OCI-M1 (cell line): ENCODE results near the gene TAMALIN.
"Not testable (repeated sequence)": the region's sequence is repeated elsewhere in the genome, so short reads cannot be mapped to it uniquely, and the experiment has no call there.

Source experiments
- DNase-seq: peaks from one replicate; lab custom pipeline; 2025; lab: John Stamatoyannopoulos, UW

Gene TAMALIN

GRCh38 chr12:52006726-52007157 is at the start of gene TAMALIN:
Gene TAMALIN (plus strand): TSS chr12:52006946. CDS start chr12:52007020, 74 bp downstream.
- no peak for DNase-seq

- no peak for DNase-seq
Observed at GRCh38 chr12:51958542-51958941, 48.2 kb upstream of the TAMALIN start.

DNA sequence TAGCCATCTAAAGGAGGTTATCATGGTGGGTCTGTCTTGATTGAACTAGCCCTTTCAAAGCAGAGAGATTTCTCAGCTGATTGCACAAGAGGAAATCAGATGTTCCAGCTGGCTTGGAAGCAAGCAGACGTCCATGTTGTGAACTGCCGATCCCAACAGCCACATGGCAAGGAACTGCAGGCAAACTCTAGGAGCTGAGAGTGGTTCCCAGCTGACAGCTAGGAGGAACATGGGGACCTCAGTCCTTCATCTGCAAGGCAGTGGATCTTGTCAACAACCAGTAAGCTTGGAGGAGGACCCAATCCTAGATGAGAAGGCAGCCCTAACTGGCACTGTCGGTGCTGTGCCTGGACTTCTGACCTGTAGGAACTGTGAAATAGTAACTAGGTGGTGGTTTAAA is 47.5 kb upstream of the TAMALIN start:
- DNase-seq: no peak

- DNase-seq: no peak
Observed at GRCh38 chr12:51959921-51960320, 46.8 kb upstream of the TAMALIN start.

- DNase-seq: no peak
Observed at GRCh38 chr12:51960488-51960887, 46.3 kb upstream of the TAMALIN start.

DNA sequence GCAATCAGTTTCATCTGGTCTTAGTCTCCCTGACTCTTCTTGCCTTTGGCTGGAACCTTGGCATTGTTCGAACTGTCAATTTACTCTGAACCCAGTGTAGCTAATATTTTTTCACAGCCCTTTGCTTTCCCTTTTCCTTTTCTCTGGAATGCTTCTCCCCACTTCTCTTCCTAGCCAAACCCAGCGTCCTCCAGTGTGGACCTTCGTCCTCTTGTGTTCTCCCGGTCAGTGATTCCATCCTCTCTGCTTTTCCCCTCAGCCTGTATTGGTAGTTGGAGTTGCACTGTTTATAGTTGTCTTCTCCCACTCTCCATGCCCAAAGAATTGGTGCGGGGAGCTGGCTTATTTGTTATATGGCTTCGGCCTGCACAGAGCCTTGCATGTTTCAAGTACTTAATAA is 45.9 kb upstream of the TAMALIN start:
- no peak for DNase-seq

DNA sequence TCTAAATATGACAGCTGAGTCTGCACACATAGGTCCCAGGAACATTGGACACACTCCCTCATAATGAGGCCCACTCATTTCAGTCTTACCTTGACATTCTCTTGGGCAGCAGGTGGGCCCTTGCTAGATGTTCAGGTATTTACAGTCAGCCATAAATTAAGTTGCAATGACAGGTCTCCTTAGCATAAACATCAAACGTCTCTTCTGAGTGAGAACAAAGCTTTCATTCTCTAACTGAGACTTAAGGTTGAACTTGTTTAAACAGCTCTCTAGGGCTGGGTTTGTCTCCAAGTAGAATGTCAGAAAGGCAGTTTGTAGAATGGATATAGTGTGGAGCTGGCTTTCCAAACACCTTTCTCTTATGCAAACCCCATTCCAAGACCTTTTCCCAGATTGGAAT is 44.9 kb upstream of the TAMALIN start:
- no peak for DNase-seq

DNA sequence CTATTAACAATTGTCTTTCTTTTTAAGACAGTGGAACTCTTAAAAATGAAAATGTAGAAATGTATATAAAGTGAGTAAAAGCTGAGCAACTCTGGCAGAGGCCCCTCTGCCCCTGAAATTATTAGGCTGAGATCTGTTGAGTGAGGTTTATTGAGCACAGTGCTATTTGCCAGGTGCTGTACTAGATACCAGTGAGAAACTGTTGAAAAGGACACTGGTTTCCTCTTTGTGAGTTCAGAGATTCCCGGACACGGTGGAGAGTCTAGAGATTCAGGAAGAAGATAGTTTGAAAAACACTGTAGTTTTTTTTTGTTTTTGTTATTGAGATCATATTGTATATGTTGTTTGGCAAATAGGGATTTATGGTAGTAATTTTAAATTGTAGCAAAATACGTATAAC is 44.0 kb upstream of the TAMALIN start:
- DNase-seq: peak; percentile 30

- DNase-seq: no peak
Observed at GRCh38 chr12:51963477-51963876, 43.3 kb upstream of the TAMALIN start.

- DNase-seq: no peak
Observed at GRCh38 chr12:51969643-51970042, 37.1 kb upstream of the TAMALIN start.

- DNase-seq: peak; percentile 28
Observed at GRCh38 chr12:51970904-51971646, 35.7 kb upstream of the TAMALIN start.

- DNase-seq: no peak
Observed at GRCh38 chr12:51971679-51972421, 34.9 kb upstream of the TAMALIN start.

DNA sequence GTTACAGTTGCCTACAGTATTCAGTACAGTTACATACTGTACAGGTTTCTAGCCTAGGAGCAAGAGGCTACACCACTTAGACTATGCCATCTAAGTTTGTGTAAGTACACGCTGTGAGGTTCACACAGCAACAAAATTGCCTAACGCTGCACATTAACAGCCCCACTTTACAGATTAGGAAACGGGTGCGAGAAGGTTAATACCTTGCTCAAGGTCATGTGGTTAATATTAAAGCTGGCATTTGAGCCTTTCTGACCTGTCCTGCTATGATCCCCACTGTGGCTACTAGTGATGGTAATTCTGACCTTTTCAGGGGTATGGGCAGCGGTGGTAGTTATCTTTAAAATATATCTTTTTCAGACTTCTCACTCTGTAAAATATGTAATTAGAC is 34.3 kb upstream of the TAMALIN start:
- peak; percentile 60 for DNase-seq

DNA sequence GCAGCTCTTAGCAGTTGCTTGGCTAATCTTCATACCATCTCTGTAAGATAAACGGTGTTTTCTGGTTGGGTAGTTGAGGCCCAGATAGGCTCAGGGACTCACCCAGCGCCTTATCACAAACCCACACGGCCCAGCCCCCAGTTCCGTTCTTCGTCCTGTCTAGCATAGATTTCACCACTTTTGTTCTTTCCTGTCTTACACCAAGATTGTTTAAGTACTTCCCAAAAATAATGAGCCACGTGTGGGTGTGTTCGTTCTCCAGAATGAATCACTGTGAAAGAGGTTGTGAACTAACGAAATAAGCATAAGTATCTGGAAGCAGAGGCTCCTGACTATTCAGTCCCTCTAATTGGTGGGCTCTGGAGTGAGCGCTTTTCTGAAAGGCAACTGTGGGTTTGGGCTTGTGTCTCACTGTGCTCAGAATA is 33.9 kb upstream of the TAMALIN start:
- peak; percentile 94 for DNase-seq

DNA sequence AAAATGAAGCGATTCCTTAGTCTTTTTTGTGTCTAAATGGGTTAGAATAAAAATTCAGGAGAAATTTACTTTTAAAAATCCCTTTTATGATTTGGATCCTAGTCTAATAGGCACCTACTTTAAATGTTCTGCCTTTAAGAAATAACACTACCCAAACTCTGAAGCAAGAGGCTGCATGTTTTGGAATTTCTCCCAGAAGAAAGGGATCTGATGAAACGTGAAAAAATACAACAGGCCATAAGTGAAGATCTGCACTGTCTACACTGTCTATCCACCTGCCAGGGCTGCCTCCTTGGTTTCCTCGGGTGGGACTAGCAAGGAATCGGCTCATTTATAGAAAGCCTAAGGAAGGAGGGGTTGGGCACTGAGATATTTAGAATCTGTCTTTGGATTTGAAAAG is 33.2 kb upstream of the TAMALIN start:
- no peak for DNase-seq

GRCh38 chr12:51974646-51975045 is 32.1 kb upstream of the TAMALIN start:
- no peak for DNase-seq

DNA sequence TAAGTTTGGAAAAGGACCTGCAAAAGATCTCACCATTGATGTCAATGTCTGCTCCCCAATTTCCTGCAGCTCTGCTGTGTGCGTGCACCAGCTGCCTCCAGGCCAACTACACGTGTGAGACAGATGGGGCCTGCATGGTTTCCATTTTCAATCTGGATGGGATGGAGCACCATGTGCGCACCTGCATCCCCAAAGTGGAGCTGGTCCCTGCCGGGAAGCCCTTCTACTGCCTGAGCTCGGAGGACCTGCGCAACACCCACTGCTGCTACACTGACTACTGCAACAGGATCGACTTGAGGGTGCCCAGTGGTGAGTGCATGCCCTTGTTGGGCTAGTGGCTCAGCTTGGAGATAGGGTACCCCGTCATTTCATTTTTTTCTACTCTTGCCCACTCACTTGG is 31.6 kb upstream of the TAMALIN start:
- no peak for DNase-seq

DNA sequence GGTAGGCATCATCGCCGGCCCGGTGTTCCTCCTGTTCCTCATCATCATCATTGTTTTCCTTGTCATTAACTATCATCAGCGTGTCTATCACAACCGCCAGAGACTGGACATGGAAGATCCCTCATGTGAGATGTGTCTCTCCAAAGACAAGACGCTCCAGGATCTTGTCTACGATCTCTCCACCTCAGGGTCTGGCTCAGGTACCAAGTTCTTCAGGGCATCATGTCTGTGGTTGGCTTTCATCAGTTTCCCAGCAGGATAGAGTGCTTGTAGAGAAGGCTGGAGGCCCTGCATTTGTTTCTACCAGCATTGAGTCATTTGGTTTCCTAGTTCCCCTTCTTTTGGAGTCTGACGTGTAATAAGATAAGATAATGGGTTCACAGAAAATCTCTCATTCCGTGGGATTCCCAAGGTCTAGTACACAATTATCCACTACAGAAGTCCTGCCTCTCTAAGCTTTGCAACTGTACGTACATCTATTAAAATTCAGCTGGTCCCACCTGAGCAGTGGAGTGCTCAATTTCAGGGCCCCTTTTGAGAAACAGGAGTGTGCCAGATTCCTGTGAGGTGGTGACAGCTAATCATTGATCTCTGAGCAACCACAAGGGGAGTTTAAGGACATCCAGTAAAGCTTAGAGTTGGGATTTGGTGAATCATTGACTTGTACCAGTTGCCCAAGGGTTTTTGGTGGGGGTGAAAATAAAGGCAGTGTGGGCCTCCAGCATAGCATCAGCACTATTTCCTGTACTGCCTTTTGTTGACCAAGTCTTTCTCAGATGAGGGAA is 30.2 kb upstream of the TAMALIN start:
- peak; percentile 54 for DNase-seq

- no peak for DNase-seq
Observed at GRCh38 chr12:51977320-51977753, 29.4 kb upstream of the TAMALIN start.

DNA sequence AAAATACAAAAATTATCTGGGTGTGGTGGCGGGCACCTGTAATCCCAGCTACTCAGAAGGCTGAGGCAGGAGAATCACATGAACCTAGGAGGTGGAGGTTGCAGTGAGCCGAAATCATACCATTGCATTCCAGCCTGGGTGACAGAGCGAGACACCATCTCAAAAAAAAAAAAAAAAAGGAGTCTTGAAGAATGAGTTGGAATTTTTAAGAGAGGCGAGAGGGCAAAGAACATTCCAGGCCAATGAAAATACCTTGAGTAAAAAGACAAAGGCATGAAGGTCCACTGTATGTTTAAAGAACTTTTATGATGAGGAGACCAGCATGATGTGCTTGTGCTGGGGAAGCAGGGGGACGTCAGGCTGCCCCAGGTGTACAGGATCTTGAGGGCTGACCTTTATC is 27.4 kb upstream of the TAMALIN start:
- DNase-seq: not testable (repeated sequence)

- DNase-seq: peak; percentile 84
Observed at GRCh38 chr12:51980051-51980808, 26.5 kb upstream of the TAMALIN start.

DNA sequence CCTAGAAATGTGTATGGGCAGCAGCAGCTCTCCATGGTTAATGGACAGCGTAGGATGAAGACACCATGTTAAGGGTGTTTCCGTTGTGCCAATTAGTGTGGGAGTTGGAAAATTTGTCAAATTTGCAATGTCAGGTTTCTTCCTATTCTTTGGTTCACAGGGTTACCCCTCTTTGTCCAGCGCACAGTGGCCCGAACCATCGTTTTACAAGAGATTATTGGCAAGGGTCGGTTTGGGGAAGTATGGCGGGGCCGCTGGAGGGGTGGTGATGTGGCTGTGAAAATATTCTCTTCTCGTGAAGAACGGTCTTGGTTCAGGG is 26.0 kb upstream of the TAMALIN start:
- no peak for DNase-seq
